Kidney epithelial cell (primary cell): ENCODE results near the gene C10orf88. TPM values are rescaled to one million over a fixed set of nuclear protein-coding genes. Genes with fewer than 3 reads are reported as not detected.

Experiments used
- DNase-seq: peaks from one replicate; pipeline ENCODE4 v3.0.0-alpha.2; 2010; ENCODE audit warnings: low read depth
- H3K27me3 ChIP-seq: 2 replicates; pipeline ENCODE4 v1.6.0; 2011; ENCODE audit warnings: low read length; ENCODE audit not compliant: control insufficient read depth, insufficient read depth
- H3K36me3 ChIP-seq: 2 replicates; pipeline ENCODE4 v1.5.1; 2011; ENCODE audit warnings: low read length; ENCODE audit not compliant: control insufficient read depth, insufficient read depth
- H3K4me3 ChIP-seq: 2 replicates; pipeline ENCODE4 v1.5.1; 2011; ENCODE audit warnings: low read depth, mild to moderate bottlenecking, control low read depth, low read length
- total RNA-seq: library from RNA; depleted of rRNA; stranded (reverse); fragments of >200 nt; gene quantifications from 2 replicates; pipeline ENCODE4 v1.2.3, GENCODE V29; 2015
- TF ChIP-seq, protein P1 (sequence below): IDR thresholded peaks from 2 replicates; pipeline ENCODE4 v1.5.1; 2011; ENCODE audit warnings: mild to moderate bottlenecking, moderate library complexity, low read length, control low read depth, inconsistent platforms; ENCODE audit not compliant: insufficient read depth, poor library complexity, severe bottlenecking

Gene C10orf88
- total RNA-seq, 1 donor from 2014 or later, result 10.6 TPM

DNA sequence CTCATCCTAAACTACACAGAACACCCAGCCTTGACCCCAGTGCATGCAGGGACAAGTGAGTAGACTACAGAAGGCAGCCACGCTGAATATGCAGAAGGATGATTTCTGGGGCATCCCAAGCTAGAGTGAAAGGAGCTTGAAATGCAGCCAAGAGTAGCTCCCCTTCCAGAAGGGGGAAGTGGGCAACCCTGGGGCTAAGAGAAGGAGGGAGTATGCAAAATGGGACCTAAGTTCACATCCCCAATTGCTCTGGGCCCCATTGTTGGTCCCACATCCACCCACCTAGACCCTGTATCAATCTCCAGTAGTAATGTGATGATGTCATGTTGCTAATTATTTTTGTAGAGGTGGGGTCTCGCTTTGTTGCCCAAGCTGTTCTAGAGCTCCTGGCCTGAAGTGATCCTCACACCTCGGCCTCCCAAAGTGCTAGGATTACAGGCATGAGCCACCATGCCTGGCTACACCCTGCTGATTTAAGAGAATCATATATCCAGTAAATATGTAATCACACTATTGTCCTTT, 20.6 kb upstream of the C10orf88 start:
- Histone ChIP-seq H3K36me3 (no peaks in the 10 kb centered on the region), H3K4me3 (no peak overlapping the region), H3K27me3 (no peaks in the 10 kb centered on the region)

DNA sequence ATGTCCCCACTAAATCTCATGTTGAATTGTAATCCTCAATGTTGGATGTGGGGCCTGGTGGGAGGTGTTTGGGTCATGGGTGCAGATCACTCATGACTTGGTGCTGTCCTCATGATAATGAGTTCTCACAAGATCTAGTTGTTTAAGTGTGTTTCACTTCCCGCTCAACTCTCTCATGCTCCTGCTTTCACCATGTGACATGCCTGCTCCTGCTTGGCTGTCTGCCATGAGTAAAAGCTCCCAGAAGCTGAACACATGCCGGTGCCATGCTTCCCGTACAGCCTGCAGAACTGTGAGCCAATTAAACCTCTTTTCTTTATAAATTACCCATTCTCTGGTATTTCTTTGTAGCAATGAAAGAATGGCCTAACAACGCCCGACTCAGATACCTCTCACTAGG, 20.0 kb upstream of the C10orf88 start:
- no peak overlapping the region for H3K4me3 ChIP-seq
- TF ChIP-seq, protein P1, sequence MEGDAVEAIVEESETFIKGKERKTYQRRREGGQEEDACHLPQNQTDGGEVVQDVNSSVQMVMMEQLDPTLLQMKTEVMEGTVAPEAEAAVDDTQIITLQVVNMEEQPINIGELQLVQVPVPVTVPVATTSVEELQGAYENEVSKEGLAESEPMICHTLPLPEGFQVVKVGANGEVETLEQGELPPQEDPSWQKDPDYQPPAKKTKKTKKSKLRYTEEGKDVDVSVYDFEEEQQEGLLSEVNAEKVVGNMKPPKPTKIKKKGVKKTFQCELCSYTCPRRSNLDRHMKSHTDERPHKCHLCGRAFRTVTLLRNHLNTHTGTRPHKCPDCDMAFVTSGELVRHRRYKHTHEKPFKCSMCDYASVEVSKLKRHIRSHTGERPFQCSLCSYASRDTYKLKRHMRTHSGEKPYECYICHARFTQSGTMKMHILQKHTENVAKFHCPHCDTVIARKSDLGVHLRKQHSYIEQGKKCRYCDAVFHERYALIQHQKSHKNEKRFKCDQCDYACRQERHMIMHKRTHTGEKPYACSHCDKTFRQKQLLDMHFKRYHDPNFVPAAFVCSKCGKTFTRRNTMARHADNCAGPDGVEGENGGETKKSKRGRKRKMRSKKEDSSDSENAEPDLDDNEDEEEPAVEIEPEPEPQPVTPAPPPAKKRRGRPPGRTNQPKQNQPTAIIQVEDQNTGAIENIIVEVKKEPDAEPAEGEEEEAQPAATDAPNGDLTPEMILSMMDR, result no peak
- no peak for DNase-seq

More for the DNA sequence above, 20.6 kb upstream of the C10orf88 start:
- TF ChIP-seq, protein P1, result no peak
- no peak for DNase-seq

DNA sequence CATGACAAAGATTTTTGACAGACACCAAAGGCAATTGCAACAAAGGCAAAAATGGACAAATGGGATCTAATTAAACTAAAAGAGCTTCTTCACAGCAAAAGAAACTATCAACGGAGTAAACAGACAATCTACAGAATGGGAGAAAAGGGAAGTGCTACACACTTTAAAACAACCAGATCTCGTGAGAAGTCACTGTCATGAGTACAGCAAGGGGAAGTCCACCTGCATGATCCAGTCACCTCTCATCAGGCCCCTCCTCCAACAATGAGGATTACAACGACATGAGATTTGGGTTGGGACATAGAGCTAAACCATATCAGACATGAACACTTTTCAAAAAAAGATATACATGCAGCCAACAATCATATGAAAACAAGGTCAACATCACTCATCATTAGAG, 14.7 kb upstream of the C10orf88 start:
- no peak for DNase-seq

More for the DNA sequence above, 20.0 kb upstream of the C10orf88 start:
- Histone ChIP-seq H3K36me3 (no peaks in the 10 kb centered on the region), H3K27me3 (no peaks in the 10 kb centered on the region)

DNA sequence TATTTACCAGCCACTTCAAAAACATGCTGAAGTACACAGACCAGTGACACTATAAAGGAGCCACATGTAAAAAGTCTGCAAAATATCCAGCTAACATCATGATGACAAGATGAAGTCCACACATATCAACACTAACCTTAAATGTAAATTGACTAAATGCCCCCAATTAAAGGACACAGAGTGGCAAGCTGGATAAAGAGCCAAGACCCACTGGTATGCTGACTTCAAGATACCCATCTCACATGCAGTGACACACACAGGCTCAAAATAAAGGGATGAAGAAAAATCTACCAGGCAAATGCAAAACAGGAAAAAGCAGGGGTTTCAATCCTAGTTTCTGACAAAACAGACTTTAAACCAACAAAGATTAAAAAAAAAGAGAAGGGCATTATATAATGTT, 12.9 kb upstream of the C10orf88 start:
- TF ChIP-seq, protein P1, result no peak
- no peak overlapping the region for H3K4me3 ChIP-seq

More for the DNA sequence above, 14.7 kb upstream of the C10orf88 start:
- H3K27me3 ChIP-seq, result no peaks in the 10 kb centered on the region
- TF ChIP-seq, protein P1, result no peak
- H3K4me3 ChIP-seq, result no peak overlapping the region
- no peaks in the 10 kb centered on the region for H3K36me3 ChIP-seq

DNA sequence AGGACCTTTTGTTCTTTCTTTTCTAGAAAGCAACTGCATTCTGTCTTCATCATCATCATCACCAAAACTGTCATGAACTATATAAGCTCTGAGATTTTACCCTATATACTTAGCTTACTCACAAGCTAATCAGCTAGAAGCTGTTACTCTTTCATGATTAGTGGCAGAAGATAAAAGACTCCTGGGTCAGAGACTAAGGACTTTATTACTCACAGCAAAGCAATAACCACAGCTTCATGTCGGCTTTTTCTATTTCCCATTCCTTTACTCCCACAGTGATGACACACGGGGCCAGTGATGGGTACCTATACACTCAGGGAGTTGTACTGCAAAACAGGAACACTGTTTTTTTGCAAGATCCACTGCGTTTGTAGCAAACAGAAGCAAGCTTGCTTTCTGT, 8.4 kb upstream of the C10orf88 start:
- Histone ChIP-seq H3K4me3 (no peak overlapping the region), H3K36me3 (no peaks in the 10 kb centered on the region), H3K27me3 (no peaks in the 10 kb centered on the region)
- no peak for DNase-seq
- TF ChIP-seq, protein P1, result no peak

More for the DNA sequence above, 12.9 kb upstream of the C10orf88 start:
- H3K27me3 ChIP-seq, result no peaks in the 10 kb centered on the region
- no peak for DNase-seq
- H3K36me3 ChIP-seq, result no peaks in the 10 kb centered on the region

DNA sequence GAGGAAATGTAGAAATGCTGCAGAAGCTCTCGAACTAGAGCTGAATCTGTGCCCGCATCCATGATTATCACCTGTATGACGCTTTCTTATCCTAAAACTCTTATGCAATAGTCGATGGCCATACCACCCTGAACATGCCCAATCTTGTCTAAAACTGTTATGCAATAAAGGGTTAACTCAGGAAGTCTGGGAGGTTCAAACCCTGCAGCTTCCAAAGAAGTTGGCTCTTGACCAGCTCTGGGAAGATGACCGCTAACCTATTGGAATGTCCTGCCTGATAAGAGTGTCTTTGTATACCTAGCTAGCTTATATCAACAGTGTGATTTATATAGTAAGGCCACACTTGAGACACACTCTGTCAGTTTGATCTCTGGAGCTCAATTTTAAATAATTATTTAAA, 3.4 kb upstream of the C10orf88 start:
- TF ChIP-seq, protein P1, result no peak
- H3K36me3 ChIP-seq, result no peaks in the 10 kb centered on the region
- no peaks in the 10 kb centered on the region for H3K27me3 ChIP-seq
- no peak for DNase-seq
- H3K4me3 ChIP-seq, result no peak overlapping the region
